ENCODE data around the gene FOXC1.

Gene FOXC1

DNA sequence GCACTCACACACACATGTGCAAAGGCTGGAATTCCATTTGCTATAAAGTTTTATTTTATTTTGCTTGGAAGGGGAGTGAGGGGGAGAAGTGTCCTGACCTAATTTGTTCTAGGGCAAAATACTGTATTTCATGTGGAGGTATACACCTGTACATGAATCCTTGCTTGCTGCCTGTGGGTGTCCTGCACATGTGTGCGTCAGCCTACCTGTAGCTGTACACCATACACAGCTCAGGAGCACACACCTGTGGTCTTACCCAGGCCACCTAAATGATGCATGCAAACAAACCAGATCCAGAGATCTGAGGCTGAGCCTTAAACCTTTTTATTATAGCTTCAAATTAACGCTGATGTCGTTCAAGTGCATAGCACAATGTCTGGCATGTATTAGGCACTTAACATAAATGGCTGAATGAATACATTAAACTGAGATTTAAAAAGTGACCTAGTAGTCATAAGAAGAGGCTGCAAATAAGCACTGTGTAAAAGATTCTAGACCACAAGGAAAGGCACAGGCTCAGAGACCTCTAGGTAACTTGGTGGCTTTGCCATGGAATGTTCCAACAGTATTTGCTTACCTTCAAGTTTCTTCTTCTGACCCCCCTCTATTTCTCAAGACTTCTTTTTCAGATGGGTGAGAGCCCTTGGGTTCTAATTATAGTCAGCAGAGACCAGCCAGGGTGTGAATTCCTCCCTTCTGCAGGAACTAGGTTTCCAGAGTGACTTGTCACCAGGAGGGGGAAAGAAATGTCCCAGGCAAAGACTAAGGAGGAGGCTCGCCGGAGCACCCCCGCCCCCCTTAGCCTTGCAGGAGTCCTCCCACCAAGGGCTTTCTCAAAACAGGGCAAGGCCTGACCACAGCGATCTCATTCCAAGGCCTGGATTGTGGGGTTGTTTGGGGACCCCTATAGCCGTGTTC, 13.4 kb downstream of the FOXC1 start:
- H3K4me3 ChIP-seq (ENCODE audit: low read depth, low read length): no peak overlapping the region

DNA sequence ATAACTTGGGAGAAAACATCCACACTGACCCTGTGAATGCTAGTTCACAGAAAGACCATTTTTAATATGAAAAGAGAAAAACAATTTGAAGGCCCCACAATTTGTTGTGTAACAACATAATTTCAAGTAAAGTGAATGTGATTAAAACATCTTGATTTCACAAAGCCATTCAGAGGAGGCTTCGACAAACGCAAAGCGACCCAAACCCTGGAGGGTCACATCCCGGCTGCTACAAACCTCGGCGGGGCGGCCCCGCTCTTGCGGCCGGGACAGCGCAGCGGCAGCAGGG, 14.0 kb downstream of the FOXC1 start:
- H3K4me3 ChIP-seq (ENCODE audit: low read depth, low read length): no peak overlapping the region

DNA sequence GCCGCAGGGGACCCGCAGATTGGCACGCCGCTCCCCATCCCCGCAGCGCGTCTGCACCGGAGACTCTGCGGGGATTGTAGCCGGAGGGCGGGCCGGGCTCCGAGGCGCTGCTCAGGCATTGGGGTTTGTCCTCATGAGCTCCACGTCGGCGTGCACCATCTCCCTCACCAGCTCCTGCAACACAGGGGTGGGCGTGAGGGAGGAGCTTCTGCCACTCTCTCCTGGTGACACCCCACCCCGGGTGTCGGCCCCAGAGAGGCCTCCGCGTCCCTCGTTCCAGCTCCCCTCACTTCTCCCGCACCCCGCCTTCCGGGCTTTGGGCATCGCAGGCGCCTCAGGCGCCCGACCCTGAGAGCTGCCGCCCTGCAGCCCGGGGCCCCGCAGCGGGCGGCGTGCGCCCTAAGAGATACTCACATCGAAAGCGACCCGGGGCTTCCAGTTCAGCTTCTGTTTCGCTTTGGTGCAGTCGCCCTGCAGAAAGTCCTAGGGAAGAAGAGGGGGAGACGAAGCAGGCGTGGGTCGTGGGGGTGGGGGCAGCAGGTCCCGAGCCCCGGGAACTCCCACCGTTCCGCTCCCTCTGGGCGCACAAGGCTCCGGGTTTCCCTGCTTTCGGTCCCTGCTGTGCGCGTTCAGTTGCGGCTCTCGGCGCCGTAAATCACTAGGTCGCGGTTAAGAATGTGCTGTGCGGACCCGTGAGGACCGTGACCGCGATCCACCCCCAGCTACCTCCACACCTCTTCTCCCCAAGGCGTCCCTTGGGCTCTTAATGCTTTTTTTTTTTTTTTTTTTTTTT, 14.5 kb downstream of the FOXC1 start:
- peak overlapping the region; percentile 17 for H3K4me3 ChIP-seq (ENCODE audit: low read depth, low read length)

DNA sequence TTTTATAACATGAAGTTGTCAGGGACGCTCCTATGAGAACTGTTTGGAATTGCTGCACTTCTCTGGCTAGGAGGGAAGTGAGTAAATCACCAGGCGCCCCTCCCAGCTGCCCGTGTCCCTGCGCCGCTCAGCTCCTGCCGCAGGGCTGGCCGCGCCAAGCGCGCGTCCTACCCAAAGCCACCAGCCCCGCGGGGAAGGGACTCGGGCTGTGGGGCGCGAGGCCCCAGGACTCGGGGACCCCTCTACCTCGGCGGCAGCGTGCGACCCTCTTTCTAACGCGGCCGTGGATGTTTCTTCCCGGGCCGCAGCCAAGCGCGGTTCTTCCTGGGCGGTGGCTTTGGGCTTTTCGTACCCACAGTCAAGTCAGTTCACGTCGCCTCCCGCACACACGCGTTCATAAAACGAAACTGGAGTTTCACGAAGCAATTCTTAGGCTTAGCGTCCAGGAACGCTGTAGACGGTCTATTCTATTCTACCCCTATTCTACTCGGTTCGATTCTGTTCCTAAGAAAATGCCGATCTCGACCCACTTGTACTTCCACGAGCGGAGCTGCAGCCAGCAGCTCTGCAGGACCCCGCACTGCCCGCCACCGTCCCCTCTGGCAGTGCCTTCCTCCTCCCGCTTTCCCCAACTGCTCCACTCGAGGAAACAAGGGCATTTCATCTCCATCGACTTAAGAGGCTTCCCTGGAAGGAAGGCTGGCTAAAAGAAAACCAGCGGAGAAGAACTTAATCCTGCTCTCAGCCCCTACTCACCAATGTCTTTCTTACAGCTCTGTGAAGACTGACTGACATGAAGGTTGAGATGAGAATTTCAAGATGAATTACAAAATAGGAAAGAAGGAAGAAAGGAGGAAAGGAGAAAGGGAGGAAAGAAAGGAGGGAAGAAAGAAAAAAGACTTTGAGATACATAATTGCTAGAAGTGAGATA, 15.4 kb downstream of the FOXC1 start:
- H3K4me3 ChIP-seq (ENCODE audit: low read depth, low read length): peak overlapping the region; percentile 17

DNA sequence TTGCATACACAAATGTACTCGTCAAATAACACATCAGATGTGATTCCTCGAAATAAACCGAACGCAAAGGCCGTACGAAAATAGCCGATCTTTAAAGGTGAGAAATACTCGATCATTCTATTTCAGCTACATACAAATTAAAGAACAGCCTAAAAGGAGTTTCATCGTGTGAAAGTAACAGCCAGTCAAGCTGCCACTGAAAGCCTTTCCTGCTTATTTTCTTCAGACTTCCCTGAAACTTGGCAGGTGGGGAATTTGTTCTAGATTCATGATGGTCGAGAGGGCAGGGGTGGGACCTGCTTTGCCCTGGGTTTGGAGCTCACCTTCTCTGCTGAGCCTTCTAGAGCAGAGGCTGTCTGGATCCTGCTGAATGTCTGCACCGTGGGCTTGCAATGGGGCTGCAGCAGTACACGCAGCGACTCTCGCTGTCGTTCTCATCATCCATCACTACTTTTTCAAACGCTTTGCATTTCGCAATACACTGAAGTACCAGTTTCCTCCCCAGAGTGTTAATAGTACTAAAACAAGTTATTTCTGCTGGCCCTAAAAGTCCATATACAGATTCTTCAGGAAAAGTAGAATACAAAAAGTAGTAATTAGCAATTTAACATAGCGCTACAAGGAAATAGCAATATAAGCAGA, 16.2 kb downstream of the FOXC1 start:
- no peak overlapping the region for H3K4me3 ChIP-seq (ENCODE audit: low read depth, low read length)

DNA sequence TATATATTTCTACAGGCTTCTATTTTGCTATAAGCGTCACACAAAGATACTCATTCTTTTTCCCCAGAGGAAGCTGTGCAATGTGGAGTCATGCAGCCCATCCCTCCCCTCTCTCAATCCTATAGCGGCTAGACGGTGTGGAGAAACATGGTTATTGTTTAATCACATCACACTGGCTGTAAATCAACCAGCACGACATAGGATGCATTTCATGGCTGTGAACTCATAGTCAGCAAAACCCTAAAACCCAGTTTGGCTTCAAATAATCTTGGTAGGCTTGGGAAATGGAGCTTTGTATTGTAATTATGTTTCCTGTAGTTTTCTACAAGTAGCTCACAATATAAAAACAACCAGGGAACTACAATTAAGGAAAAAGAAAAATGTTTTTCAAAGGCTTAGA, 16.8 kb downstream of the FOXC1 start:
- no peak overlapping the region for H3K4me3 ChIP-seq (ENCODE audit: low read depth, low read length)

DNA sequence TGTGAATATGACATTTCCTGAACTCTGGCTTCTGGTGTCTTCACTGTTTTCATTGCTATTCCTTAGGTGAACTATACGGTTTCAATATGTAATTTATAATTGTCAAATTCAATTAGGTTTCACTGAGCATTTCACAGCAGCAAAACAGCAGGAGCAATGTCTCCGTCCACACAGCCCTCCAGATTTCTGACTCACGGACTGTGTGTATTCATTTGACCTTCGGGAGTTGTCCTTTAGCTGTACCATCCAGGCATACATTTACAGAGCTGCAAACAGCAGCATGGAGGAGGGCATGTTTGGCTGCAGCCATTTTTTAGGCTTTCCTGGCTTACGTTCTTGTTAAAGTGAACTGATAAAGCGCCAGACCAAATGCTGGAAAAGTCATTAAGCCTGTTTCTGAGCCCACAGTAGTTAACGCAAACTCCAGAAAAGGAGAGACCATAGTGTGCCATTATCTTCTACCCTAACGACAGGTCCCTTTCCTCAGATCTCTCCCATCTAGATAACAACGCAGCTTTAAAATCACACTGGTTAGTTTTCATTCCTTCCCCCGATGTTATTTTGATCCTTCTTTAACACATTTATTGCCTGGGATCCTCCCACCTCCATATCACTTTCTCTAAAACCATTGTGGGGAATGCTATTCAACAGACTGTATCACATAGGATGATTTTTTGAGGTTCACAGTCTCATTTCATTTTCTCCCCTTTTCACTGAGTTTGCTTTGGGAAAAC, 18.3 kb downstream of the FOXC1 start:
- H3K4me3 ChIP-seq (ENCODE audit: low read depth, low read length): no peak overlapping the region

DNA sequence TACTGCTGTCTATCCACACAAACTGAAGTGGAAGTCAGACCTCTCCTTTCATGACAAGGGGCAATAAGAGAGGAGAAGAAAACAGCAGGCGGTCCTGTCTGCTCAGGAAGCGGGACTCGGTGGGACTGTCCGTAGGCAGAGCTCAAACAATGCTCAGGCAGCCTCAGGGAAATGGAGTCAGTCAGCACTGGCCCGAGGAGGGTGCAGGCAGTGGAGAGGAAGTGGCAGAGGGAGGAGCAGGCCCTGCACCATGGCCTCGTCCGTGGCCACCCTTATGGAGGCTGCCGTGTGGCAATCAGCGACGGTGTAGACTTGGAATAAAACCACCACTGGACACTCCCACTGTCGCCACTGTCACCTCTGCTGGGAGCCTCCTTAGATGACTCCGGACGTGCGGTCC, 19.6 kb downstream of the FOXC1 start:
- H3K4me3 ChIP-seq (ENCODE audit: low read depth, low read length): no peak overlapping the region

DNA sequence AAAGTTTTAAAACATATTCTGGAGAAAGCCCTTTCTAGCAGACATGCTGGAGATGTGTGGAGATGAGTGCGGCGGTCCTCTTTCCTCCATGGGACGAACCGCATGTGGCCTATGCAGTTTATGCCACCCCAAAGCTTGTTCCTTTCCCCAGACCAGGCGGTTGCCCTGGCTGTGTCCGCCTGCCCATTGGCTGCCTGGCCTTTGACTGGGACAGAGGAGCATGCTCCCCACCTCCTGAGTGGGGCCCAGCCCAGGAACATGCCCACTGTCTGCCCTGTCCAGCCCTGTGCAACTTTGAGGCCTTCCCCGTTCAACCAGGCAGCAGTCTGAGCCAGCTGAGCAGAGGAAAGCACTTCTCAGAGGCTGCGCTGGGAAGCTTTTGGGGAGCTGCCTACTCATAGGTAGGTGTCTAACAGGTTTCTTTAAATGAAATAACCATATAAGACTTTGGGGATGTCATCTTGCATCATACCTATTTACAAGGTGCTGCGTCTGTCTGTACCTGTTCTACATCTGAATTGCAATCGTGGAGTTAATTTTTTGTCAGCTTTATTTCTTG, 20.6 kb downstream of the FOXC1 start:
- H3K4me3 ChIP-seq (ENCODE audit: low read depth, low read length): no peak overlapping the region

DNA sequence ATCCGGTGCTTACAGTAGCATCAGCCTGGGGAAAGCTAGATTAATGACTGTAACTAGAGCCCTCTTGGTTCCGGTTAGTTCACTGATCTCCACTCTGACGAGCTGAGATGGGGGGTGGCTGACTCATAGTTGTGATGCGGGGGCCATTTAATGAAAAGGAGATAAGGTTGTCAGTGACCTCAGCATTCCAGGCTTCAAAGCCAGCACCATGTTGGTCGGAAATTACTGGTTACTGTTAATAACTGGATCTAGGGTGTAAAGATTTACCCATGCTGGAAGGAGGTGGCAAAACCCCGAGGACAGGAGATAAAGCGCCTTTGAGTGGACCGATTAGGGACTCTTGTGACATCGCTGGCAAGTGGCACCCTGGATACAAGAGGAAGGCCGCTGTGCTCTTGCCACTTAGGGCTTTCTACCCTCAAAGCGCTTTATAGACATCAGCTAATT, 21.1 kb downstream of the FOXC1 start:
- H3K4me3 ChIP-seq (ENCODE audit: low read depth, low read length): no peak overlapping the region

DNA sequence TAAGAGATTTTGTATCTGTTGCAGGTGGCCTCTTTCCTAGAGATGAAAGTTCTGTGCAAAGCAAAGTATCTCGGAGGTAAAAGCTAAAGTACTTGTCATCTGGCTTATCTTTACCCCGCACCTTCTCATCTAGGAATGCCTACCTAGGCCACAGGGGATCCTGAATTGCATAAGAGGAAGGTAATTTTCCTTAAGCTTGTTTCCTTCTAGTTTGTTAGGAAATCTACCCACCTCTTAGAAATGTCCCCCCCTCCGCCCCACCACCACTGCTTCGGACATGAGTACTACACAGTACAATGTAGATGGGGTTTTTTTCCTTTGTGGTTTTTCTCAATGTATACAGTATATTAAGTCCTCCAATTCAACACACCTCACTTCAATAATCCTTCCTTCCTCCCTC, 21.5 kb downstream of the FOXC1 start:
- H3K4me3 ChIP-seq (ENCODE audit: low read depth, low read length): no peak overlapping the region

DNA sequence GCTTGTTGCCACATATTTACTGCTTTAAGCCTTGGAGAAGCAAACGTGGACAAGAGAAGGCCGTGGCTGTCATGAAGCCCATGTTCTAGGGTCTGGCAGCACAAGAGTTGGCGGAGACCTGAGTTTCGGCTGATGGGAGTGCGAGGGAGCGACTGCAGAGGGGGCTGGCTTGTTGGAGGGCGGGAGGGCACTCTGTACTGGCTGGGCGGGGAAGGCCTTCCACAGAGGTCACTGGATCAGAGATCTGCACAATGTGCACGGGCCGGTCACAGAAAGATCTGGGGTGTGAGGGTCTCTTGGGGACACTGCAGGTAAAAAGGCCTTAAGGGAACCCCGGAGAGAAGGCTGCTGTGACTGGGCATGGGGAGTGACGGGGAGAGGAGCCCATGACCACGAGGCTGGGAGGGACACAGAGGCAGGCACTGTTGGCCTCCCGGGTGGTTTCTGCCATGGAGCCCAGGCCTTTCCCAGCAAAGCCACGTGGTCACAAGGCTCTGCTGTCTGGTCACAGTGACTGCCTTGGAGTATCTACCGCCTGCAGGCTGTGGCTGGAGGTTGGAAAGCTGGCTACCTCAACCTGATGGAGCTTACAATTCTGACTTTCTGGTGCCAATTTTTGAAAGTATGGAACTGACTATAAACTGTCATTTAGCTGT, 23.8 kb downstream of the FOXC1 start:
- no peak overlapping the region for H3K4me3 ChIP-seq (ENCODE audit: low read depth, low read length)

DNA sequence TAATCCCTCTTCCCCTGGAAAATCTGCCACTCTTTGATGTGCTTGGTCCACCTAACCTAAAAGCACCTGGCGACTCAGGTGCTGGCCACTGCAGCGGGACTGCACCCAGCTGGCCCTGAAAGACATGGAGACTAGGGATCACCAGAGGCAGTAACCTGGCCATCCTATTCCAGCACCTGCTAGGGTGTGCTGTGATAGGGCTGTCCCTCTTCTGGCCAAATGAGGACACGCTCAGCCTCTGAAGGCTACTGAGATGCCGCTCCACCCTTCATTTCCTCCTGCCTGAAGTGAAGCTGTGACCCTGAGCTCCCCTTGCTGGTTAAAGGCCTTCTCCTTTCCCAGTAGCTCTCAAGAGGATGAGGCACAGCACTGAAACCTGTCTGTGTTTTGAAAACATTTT, 24.4 kb downstream of the FOXC1 start:
- no peak overlapping the region for H3K4me3 ChIP-seq (ENCODE audit: low read depth, low read length)

DNA sequence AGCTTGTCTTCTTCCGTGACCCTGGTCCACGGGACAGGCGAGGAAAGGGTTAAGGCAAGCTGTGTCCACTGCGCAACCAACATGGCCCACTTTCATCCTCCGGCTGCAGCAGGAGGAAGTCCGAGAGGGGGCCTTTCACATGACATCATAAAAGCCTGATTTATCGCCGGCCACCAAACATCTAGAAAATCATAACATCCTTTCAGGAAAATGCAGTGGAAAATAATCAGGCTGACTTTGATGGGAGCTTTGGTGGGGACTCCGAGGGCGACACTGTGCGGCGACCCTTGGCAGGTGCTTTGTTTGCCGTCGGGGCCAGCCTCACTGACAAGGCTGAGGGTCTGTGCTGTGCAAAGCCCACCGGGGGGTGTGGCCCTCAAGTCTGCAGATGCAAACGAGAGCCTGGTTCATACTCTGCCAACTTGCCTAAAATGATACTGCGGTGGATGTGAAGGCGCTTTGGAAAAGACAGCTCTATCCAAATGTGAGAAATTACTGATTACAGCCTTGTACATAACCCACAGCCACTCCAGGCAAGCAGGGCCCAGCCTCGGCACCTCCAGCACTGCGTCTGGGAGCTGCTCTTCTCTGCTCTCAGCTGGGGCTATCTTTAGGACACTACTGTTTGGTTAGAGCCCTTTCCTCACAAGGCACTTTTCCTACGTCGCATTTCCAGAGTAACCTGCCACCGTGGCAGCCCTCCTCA, 25.7 kb downstream of the FOXC1 start:
- H3K4me3 ChIP-seq (ENCODE audit: low read depth, low read length): no peak overlapping the region

DNA sequence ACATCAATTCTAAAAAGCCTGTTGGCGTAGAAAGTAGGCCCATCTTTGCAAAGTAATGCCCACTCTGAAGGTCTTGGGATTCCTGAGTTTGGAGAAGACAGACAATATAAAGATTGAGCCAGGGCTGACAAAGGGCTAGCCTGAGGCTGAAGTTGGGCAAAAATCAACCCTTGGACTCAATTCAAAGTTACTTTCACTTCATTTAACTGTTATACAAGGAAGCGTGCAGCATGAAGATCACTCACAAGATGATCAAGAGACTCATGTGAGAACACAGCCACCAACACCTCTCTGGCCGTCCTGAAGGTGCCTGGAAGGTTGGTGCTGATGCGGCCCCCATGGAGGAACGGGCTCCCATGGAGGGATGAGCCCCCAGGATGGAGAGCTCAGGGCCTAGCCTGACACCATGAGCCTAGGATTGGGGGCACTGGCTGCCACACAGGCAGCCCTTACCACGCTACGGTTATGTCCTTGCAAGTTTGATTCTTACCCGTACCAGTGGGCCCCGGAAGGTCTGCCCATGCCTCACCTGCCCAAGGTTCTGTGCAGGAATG, 26.6 kb downstream of the FOXC1 start:
- H3K4me3 ChIP-seq (ENCODE audit: low read depth, low read length): no peak overlapping the region

DNA sequence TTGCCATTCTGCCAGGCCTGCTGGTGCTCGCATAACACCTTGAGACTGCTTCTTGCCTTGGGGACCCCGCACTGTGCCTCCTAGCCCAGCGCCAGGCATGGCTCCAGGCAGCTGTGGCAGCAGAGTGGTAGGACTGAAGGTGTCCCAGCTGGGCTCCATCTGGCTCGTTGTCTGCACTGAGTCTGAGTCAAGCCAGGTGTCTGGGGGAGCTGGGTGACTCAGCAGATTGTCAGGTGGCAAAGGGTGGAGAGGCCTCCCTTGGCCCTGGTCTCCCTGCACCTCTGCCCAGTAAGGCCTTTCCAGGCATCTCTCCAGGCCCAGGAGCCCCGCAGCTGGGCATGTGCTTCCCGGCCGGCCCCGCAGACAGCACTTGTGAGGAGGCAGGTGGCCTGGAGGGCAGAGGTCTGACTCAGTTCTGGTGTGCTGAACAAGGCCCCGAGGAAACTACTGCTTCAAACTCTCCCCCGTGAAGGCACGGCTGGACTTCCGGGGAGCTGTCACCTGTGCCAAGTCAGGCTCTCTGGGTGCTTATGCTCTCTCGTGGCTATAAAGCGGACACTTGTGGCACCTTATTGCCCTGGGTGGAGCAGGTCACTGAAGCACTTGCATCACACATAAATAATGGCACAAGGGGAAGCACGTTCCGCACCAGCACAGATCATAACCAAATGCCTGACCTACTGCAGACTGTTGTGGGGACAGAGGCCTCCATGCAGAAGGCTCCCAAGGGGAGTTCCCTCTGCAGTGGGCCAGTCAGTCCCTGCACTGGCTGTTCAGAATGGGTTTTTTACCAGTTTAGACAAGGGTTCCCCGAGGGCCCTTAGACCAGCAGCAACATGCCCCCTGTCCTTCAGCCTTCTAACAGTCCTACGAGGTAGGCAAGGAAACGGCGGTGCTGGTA, 27.5 kb downstream of the FOXC1 start:
- no peak overlapping the region for H3K4me3 ChIP-seq (ENCODE audit: low read depth, low read length)

DNA sequence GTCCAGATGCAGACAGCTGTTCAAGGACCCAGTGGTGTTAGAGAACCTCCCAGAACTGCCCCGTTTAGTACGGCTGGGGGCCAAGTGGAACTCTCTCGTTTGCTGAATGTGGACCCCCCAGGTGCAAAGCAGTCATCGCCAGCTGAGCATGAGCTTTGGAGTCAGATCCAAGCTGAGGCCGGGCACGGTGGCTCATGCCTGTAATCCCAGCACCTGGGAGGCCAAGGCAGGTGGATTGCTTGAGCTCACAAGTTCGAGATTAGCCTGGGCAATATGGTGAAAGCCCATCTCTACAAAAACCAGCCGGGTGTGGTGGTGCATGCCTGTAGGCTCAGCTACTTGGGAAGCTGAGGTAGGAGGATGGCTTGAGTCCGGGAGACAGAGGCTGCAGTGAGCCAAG, 29.7 kb downstream of the FOXC1 start:
- H3K4me3 ChIP-seq (ENCODE audit: low read depth, low read length): no peak overlapping the region

All from iPS-11a (cell line).